Smooth muscle cell (in vitro differentiated cells): ENCODE results near the gene FUT9. TPM values are rescaled to one million over a fixed set of nuclear protein-coding genes. Genes with fewer than 3 reads are reported as not detected.

ENCODE experiments used
- DNase-seq: peaks from one replicate; lab custom pipeline; 2025; ENCODE audit not compliant: unreplicated experiment; lab: John Stamatoyannopoulos, UW
- H2AFZ ChIP-seq: fragments of 200-600 bp; sonication (generic); 2 replicates; pipeline ENCODE4 v1.6.0; 2016; ENCODE audit warnings: antibody characterized with exemption, low read depth, mild to moderate bottlenecking
- H3F3A ChIP-seq: fragments of 200-600 bp; sonication (generic); 2 replicates; pipeline ENCODE4 v1.6.0; 2017; ENCODE audit warnings: antibody characterized with exemption, low read depth
- H3K27ac ChIP-seq: fragments of 200-600 bp; sonication (generic); 2 replicates; pipeline ENCODE4 v1.5.1; 2016; ENCODE audit warnings: low read depth, mild to moderate bottlenecking
- H3K27me3 ChIP-seq: fragments of 200-600 bp; sonication (generic); 2 replicates; pipeline ENCODE4 v1.6.1; 2016; ENCODE audit warnings: low read depth, mild to moderate bottlenecking
- H3K36me3 ChIP-seq: fragments of 200-600 bp; sonication (generic); 2 replicates; pipeline ENCODE4 v1.5.1; 2016; ENCODE audit warnings: low read depth
- H3K4me1 ChIP-seq: fragments of 200-600 bp; sonication (generic); 2 replicates; pipeline ENCODE4 v1.5.1; 2016; ENCODE audit warnings: low read depth
- H3K4me2 ChIP-seq: fragments of 200-600 bp; sonication (generic); 2 replicates; pipeline ENCODE4 v1.6.0; 2016; ENCODE audit warnings: mild to moderate bottlenecking
- H3K4me3 ChIP-seq: fragments of 200-600 bp; sonication (generic); 2 replicates; pipeline ENCODE4 v1.5.1; 2016; ENCODE audit warnings: mild to moderate bottlenecking
- H3K79me2 ChIP-seq: fragments of 200-600 bp; sonication (generic); 2 replicates; pipeline ENCODE4 v1.6.0; 2016; ENCODE audit warnings: low read depth, mild to moderate bottlenecking
- H3K9ac ChIP-seq: fragments of 200-600 bp; sonication (generic); 2 replicates; pipeline ENCODE4 v1.6.0; 2016; ENCODE audit warnings: low read depth
- H3K9me3 ChIP-seq: fragments of 200-600 bp; sonication (generic); replicated peaks from 2 replicates; pipeline ENCODE4 v1.5.1; 2016; ENCODE audit warnings: low read depth
- H4K20me1 ChIP-seq: fragments of 200-600 bp; sonication (generic); 2 replicates; pipeline ENCODE4 v1.6.0; 2016; ENCODE audit warnings: low read depth
- whole genome bisulfite sequencing: methylation state at CpG from one replicate; pipeline ENCODE4 v1.1.7; 2016; ENCODE audit warnings: low lambda C conversion rate; 5-methylcytosine and 5-hydroxymethylcytosine counted together
- polyA plus RNA-seq: library from polyadenylated mRNA; unstranded; fragments of >200 nt; fragmentation: Nextera tagmentation; extraction: Ambion mirVana; gene quantifications from 2 replicates; pipeline ENCODE4 v1.2.1, GENCODE V29; 2016
- total RNA-seq: library from RNA; depleted of rRNA; stranded (reverse); fragments of >200 nt; gene quantifications from 2 replicates; pipeline ENCODE4 v1.2.3, GENCODE V29; 2014
- TF ChIP-seq, protein P1 (sequence below): fragments of 200-600 bp; sonication (generic); IDR thresholded peaks from 2 replicates; pipeline ENCODE4 v1.5.1; 2017; ENCODE audit warnings: borderline replicate concordance, mild to moderate bottlenecking, antibody characterized with exemption; ENCODE audit not compliant: insufficient read depth, poor library complexity, severe bottlenecking

FUT9 gene
- total and polyA plus RNA-seq, 2 experiments from 2014 or later = 0.04 TPM; not detected in 1

DNA sequence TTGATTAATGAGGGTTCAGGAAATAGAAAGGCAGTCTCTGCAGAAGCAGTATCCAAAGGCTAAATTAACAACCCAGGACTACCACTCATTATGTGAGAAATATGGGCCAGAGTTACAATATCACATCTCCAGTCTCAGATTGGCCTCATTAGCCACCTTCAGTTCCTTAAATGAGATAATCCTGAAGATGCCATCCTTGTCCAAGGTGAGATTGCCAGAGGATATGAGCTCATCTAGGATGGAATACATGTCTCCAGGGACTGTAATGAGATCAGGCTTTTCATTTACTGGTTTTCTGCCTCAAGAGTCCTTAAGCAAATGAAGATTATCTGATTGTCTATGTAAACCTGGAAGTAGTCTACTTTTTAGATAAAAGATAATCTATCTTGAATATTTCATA is 196.3 kb downstream of the FUT9 start:
- TF ChIP-seq, protein P1, sequence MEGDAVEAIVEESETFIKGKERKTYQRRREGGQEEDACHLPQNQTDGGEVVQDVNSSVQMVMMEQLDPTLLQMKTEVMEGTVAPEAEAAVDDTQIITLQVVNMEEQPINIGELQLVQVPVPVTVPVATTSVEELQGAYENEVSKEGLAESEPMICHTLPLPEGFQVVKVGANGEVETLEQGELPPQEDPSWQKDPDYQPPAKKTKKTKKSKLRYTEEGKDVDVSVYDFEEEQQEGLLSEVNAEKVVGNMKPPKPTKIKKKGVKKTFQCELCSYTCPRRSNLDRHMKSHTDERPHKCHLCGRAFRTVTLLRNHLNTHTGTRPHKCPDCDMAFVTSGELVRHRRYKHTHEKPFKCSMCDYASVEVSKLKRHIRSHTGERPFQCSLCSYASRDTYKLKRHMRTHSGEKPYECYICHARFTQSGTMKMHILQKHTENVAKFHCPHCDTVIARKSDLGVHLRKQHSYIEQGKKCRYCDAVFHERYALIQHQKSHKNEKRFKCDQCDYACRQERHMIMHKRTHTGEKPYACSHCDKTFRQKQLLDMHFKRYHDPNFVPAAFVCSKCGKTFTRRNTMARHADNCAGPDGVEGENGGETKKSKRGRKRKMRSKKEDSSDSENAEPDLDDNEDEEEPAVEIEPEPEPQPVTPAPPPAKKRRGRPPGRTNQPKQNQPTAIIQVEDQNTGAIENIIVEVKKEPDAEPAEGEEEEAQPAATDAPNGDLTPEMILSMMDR = no peak
- no peak overlapping the region for H3K9ac ChIP-seq
- no peaks in the 10 kb centered on the region for H3K79me2 ChIP-seq
- H3K4me2 ChIP-seq = no peak overlapping the region
- no peak overlapping the region for H3K27ac ChIP-seq
- H3K27me3 ChIP-seq = no peaks in the 10 kb centered on the region
- H3K36me3 ChIP-seq = no peaks in the 10 kb centered on the region
- no peaks in the 10 kb centered on the region for H4K20me1 ChIP-seq
- H3K9me3 ChIP-seq = no peaks in the 10 kb centered on the region
- H3F3A ChIP-seq = no peaks in the 10 kb centered on the region
- no peak overlapping the region for H2AFZ ChIP-seq
- no peaks in the 10 kb centered on the region for H3K4me1 ChIP-seq
- no peak overlapping the region for H3K4me3 ChIP-seq
- DNase-seq = no peak

DNA sequence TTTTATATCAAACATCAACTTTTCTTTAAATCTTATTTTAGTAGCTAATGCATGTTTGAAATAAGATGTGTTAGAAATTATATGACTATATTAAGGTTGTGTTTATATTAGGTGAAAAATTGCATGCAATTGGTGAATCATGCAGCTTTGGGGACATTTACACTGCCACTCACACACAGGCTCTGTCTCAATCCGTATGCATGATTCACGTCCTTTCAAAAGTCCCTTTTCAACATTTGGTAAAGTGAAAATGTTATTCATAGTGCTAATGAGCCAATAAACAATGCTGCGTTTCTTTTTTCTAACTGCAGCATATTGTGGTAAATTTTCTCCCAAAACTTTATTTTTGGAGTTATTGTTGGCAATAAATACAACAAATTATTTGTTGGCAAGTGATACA is 198.0 kb downstream of the FUT9 start:
- no peak overlapping the region for H3K4me2 ChIP-seq
- H3K4me3 ChIP-seq = no peak overlapping the region
- H3K36me3 ChIP-seq = no peaks in the 10 kb centered on the region
- TF ChIP-seq, protein P1 = no peak
- no peaks in the 10 kb centered on the region for H4K20me1 ChIP-seq
- H3K4me1 ChIP-seq = no peaks in the 10 kb centered on the region
- WGBS = 53% methylated on average over 3 of the region's 3 CpGs
- no peaks in the 10 kb centered on the region for H3K27me3 ChIP-seq
- H3K9me3 ChIP-seq = no peaks in the 10 kb centered on the region
- no peak overlapping the region for H2AFZ ChIP-seq
- no peak overlapping the region for H3K27ac ChIP-seq
- no peak for DNase-seq
- H3K79me2 ChIP-seq = no peaks in the 10 kb centered on the region
- no peaks in the 10 kb centered on the region for H3F3A ChIP-seq
- H3K9ac ChIP-seq = no peak overlapping the region

DNA sequence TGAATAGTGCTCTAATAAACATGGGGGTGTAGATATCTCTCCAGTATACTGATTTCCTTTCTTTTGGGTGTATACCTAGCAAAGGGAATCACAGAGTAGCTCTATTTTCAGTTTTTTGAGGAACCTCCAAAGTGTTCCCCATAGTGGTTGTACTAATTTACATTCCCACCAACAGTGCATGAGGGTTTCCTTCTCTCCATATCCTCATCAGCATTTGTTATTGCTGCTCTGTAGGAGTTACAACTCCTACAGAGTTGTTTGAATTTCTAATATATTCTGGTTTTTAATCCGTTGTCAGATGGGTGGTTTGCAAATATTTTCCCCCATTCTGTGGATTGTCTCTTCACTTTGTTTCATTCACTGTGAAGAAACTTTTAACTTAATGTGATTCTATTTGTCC is 207.9 kb downstream of the FUT9 start:
- no peaks in the 10 kb centered on the region for H3K36me3 ChIP-seq
- H3K27ac ChIP-seq = no peak overlapping the region
- H3K9ac ChIP-seq = no peak overlapping the region
- no peak for DNase-seq
- H3K4me2 ChIP-seq = no peak overlapping the region
- 41% methylated on average over 1 of the region's 1 CpG for WGBS
- H2AFZ ChIP-seq = no peak overlapping the region
- H3K4me3 ChIP-seq = no peak overlapping the region
- H3K4me1 ChIP-seq = no peaks in the 10 kb centered on the region
- no peaks in the 10 kb centered on the region for H4K20me1 ChIP-seq
- H3K27me3 ChIP-seq = no peaks in the 10 kb centered on the region
- H3K79me2 ChIP-seq = no peaks in the 10 kb centered on the region
- TF ChIP-seq, protein P1 = no peak
- no peaks in the 10 kb centered on the region for H3F3A ChIP-seq
- H3K9me3 ChIP-seq = no peaks in the 10 kb centered on the region

DNA sequence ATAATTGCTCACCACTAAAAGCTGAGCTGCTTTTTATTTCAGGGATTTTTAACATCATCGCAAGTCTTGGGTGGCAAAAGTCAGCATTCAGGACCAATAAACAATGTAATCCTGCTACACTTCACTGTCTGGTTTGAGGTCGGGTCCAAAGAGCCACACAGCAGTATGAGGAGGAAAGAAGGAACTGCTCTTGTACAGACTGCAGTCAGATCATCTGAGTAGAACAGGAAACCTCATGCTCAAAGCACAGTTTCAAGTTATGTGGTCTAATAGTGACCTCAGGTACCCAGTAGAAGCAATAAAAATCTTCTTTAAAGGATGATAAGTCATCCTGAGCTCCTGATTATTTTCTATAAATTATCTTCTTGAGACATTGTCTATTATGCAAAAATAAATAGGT is 211.4 kb downstream of the FUT9 start:
- Histone ChIP-seq H3K27ac (no peak overlapping the region), H3K9ac (no peak overlapping the region), H3K4me3 (no peak overlapping the region), H3K4me2 (no peak overlapping the region), H3K36me3 (no peaks in the 10 kb centered on the region), H3K4me1 (no peaks in the 10 kb centered on the region), H3F3A (no peaks in the 10 kb centered on the region), H3K79me2 (no peaks in the 10 kb centered on the region), H2AFZ (no peak overlapping the region), H3K27me3 (no peaks in the 10 kb centered on the region), H3K9me3 (no peaks in the 10 kb centered on the region), H4K20me1 (no peaks in the 10 kb centered on the region)
- DNase-seq = no peak
- TF ChIP-seq, protein P1 = no peak
- 70% methylated on average over 2 of the region's 2 CpGs for whole genome bisulfite sequencing
